Measurements from ENCODE around the gene SIGLEC14.
"Not testable (repeated sequence)": the region's sequence is repeated elsewhere in the genome, so short reads cannot be mapped to it uniquely, and the experiment has no call there.

SIGLEC14 gene

DNA sequence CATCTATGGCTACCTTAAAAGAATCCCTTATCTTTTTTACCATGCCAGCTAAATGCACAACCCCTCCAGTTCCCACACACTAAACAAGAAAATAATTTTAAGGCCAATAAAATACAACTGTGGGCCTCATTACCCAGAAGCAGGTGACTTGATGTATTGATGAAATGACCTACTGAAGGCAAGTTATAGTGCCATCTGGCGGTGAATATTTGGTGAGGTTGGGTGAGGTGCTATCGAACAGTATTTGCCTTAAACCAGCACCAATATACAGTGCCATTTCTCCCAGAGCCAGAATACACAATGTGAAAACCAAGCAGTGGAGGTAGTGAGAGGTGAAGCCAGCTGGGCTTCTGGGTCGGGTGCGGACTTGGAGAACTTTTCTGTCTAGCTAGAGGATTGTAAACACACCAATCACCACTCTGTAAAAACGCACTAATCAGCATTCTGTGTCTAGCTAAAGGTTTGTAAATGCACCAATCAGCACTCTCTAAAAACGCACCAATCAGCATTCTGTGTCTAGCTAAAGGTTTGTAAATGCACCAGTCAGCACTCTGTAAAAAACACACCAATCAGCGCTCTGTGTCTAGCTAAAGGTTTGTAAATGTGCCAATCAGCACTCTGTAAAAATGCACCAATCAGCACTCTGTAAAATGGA is 29.4 kb upstream of the SIGLEC14 start:
- DNase-seq (ENCODE audit: low spot score): peak; percentile 28

DNA sequence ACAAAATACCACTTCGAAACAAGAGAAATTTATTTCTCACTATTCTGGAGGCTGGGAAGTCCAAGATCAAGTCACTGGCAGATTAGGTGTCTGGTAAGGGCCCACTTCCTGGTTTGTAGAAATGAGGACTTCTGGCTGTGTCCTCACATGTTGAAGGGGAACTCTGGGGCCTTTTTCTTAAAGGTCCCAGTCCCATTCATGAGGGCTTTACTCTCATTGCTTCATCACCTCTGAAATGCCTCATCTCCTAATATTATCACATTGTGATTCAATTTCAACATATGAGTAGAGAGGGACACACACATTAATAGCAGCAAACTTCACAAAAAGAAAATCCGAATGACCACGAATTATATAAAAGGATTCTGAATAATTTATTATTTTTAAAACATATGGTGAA is 21.6 kb upstream of the SIGLEC14 start:
- no peak for DNase-seq (ENCODE audit: low spot score)

DNA sequence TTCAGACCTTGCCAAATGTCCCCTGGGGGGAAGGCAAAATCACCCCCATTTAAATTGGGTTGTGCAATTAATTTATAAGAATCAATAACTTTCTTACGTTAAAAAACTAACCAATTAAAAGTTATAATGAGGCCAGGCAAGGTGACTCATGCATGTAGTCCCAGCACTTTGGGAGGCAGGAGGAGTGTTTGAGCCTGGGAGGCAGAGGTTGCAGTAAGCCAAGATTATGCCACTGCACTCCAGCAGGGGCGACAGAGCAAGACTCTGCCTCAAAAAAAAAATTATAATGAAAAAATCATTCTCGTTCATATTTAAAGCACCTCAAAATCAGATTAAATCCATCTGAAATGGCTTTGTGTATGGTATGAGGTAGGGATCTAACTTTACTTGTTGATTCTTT is 18.4 kb upstream of the SIGLEC14 start:
- DNase-seq (ENCODE audit: low spot score): no peak

DNA sequence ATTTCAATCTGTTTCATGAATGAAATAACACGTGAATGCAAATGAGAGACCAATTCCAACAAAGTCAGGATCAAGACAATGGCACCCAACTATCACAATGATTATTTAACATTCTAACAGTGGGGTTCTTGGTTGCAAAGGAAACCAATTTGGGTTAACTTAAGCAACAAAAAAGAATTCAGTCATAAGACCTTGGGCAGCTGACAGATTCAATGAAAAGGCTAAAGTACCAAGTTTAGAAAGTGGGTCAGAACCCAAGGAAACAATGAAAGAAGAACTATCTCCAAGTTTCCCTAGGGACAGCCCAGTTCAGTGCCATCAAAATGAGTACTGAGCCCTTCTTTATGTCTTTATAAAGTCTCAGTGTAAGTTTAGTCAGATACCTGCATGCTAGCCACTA is 17.5 kb upstream of the SIGLEC14 start:
- DNase-seq (ENCODE audit: low spot score): no peak

DNA sequence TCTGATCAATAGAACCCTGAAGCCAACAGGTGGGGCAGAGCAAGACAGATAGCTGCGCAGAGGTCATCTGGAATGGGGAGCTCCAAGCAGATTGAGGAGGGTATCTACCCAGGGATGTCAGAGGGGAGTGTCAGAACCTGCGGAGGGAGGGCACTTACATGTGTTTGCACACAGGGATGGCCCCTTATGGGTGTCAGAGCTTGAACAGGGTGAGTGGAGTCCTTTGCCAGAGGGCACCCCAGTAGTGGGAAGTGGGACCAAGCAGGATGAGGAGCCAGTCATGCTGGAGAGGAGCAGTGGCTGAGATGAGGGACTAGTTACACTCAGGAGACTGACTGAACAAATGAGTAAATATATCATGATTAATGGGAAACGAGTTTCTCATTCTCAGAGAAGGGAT is 17.0 kb upstream of the SIGLEC14 start:
- no peak for DNase-seq (ENCODE audit: low spot score)

DNA sequence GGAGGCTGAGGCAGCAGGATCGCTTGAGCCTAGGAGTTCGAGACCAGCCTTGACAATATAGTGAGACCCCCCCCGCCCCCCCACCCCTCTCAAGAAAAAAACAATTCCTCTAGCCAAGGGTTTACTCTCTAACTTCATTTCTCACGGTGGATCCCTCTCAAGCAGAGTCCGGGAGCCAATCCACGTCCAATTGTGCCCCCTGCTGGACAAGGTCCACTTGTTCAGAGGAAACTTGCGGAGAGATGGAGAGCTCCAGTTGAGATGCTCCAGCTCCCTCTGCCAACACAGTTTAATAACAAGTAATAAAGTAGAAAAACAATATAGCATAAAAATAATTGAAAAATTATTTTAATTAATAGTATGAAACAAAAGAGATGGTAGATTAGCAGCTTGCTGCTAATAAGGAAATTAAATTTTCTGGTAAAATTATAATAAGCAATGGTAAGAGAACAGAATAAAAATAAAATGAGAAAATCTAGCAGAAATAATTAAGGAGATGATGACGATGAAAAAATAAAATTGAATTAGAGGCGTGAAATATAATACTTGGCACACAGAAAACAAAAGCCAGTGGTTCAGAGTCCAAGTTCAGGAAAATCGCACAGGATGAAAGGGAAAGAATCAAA is 14.5 kb upstream of the SIGLEC14 start:
- DNase-seq (ENCODE audit: low spot score): peak; percentile 68

DNA sequence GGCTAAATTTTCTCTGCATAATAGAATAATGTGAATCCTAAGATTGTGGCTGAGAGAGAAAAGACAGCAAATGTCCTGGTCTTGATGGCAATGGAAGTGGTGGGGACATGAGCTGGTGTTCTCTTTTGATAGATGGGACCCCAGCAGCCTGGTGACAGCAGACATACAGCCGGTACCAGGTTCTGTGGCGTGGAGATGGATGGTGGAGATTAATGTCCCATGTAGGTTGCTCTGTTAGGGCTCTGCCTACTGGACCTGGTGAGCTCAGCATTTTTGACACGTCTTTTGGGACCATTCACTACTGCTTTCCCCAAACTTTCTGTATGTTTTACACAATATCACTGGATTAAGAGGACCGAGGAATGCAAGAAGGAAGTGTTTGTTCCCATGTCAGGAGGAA is 8.2 kb upstream of the SIGLEC14 start:
- DNase-seq (ENCODE audit: low spot score): no peak

DNA sequence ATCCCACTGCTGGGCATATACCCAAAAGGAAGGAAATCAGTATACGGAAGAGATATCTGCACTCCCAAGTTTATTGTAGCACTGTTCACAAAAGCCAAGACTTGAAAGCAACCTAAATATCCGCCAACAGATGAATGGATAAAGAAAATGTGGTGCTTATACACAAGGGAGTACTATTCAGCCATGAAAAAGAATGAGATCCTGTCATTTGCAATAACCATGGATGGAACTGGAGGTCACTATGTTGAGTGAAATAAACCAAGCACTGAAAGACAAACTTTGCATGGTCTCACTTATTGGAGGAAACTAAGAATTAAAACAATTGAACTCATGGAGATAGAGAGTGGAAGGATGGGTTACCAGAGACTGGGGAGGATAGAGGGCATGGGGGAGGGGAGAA is 6.5 kb upstream of the SIGLEC14 start:
- no peak for DNase-seq (ENCODE audit: low spot score)

DNA sequence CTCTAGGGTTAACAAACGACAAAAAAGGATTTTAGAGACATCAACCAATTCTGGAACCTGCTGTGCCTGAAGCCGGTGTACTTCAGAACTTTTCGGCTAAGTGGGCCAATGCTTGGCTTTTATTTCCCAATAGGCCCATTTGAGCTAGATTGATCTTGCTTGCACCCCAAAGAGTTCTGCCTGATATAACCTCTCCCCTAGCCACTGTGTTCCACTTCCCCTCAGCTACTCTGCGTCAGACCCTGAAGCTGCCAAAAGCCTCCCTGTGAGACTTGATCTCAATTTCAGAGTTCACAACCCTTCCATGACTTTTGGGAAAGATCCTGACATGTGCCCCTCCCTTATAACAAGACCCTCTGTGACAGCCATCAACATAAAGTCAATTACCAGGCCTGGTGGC is 5.6 kb upstream of the SIGLEC14 start:
- no peak for DNase-seq (ENCODE audit: low spot score)

DNA sequence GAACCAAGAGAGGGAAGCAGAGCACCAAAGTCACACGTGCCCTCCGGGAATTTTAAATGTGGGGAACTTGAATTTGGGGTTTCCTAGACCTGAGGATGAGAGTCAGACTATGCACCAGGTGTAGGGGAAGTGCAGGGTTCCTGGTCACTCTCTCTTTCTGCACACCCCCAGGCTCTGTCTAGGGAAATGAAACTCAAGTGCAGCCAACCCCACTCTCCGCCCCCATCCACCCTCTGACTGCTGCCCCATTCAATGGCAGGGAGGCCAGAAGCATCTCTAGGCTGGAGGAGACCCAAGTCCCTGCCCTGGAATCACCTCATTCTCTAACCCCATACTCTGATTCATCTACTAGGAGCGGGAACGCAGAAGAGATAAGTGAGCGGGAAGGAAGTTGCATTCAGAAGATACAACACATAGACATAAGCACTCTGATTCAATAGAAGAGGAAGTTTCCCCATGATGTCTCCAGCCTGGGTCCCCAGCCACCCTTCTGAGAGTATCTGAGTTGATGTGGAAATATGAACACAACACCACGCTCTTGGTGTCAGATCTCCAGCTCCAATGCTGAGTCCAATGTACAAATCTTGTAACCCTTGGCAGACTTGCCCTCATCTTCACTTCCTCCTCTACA is 4.7 kb upstream of the SIGLEC14 start:
- no peak for DNase-seq (ENCODE audit: low spot score)

DNA sequence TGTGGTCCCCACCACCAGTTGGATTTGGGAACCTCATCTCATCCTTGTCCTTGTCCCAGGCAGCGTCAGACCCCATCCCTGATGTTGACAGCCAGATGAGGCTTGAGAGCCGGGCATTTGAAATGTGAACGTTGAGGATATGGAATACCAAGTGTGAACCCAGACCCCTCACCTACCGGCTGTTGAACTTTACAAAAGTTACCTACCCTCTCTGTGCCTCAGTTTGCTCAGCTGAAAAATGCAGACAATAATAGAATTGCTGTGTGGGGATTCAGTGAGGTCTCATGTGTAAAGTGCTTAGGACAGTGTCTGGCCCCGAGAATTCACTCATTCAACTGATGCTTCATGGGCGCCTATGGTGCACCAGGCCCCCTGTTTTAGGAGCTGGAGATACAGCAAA is 693 bp upstream of the SIGLEC14 start:
- no peak for DNase-seq (ENCODE audit: low spot score)

DNA sequence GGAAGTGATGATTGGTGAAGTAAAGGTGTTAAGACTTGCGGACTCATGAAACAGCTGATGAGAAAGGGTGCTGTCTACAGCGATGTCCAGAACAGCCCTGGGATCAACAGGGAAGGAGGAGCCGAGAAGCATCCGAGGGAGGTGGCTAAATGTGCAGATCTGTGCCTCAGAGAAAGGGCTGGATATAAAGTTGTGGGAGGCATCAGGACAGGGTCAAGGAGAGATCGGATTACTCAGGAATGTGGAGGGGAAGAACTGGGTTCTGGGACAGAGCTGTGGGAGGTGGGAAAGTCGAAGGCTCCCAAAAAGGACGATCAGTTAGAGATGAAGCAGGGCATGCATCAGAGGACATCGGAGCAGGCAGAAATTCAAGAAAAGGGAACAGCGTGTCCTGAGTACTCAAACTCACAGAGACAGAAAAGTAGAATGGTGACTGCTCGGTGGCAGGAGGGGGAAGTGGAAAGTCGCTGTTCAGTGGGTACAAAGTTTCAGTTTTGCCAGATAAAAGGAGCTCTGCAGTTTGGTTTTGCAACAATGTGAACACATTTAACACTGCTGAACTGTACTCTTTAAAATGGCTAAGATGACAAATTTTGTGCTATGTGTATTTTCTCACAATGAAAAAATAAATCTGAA is 1.9 kb downstream of the SIGLEC14 start:
- DNase-seq (ENCODE audit: low spot score): no peak

DNA sequence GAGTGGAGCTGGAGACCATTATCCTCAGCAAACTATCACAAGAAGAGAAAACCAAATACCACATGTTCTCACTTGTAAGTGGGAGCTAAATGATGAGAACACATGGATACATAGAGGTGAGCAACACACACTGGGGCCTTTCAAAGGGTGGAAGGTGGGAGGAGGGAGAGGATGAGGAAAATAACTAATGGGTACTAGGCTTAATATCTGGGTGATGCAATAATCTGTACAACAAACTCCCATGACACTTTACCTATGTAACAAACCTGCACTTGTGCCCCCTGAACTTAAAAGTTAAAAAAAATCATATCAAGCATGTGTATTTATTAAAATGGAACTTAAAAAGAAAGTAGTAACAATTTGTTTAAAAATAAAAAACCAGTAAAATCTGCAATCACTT is 5.0 kb downstream of the SIGLEC14 start:
- DNase-seq (ENCODE audit: low spot score): no peak

DNA sequence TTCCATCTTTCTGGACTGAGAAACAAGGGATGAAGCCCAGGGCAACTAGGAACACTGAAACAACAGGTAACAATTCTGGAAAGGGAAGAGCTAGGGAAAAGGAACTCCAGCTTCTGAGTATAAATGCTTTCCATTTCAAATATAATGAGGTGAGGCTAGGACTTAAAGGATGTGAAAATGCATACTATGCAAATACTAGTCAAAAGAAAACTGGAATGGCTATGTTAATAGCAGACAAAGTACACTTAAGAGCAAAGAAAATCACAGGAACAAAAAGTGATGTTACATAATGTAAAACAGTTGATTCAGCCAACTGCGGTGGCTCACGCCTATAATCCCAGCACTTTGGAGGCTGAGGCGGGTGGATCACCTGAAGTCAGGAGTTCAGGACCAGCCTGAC is 6.2 kb downstream of the SIGLEC14 start:
- no peak for DNase-seq (ENCODE audit: low spot score)

DNA sequence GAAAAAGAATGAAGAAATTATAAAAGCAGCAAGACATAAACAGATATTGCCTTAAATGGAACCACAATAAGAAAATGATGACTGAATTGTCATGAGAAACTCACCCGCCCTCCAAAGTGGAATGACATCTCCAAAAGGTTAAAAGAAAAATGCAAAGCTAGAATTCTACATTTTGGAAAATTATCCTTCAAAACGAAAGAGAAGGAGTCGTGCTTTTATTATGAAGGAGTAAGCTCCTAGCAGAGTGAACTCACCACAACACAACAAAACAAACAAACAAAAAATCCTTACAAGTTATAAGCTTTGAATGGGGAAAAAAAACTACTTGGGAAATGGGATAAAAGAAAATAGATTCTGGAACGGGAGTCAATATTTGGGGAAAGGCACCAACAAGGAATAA is 6.7 kb downstream of the SIGLEC14 start:
- DNase-seq (ENCODE audit: low spot score): no peak

DNA sequence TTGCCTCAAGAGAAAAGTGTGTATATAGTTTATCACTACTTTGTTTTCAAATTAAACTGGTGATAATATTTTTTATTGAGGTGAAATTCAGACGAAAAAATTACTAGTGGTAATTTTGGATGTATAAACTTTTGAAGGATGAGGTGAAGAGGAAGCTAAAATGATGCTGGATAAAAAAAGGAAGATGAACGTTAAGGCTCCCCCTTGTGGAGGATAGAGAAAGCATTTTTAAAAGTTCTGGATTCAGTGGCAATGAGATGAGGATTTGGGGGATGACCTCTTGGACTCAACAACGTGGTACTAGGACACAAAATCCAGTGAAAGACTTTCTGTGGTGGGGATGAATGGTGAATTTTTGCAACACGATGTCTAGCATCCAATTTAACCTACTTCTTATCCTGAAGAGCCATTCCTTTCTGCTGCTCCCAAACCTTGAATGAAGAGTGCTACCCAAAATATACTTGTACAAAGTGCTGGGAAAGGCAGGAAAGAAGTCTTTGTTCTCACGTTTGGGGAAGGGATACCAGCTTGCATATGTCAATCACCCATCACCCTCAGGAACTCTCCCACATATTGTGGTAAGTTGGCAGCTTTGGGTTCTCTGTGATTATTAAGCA is 9.2 kb downstream of the SIGLEC14 start:
- DNase-seq (ENCODE audit: low spot score): peak; percentile 18

DNA sequence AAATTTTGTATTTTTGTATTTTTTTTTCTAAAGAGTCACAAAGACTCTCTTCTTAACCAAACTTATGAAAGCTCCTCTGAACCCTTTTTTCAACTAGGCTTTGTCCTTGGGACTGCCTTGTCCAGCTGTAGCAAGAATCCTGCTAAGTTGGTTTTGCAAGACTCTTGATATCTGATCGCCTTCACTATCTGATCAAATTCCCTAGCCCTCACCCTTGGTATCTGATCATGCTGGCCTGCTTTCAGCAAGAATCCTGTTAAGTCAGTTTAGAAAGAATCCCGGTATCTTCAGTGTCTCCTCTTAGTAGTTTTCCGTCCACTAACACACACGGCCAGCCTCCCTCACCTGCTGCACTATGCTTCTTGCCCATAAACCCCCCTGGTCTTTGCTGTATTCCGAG is 14.5 kb downstream of the SIGLEC14 start:
- DNase-seq (ENCODE audit: low spot score): no peak

DNA sequence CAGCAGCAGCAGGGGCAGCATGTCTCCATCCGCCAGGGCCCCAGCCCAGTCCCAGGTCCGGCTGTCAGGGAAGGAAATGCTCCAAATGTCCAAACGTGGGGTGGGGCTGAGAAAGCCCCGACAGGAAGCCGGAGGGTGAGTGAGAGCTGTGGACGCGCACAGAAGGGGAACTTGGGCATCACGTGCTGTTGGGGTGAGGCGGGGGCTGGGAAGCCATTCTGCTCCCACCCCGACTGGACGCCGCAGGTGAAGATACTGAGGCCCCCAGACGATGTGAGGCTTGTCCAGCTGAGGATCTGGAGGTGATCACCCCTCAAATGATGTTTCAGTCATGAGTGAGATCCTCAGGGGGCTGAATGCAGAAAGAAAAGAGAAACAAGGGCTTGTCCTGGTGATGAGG is 16.3 kb downstream of the SIGLEC14 start, which contains the start of gene SIGLEC5:
Gene SIGLEC5, minus strand, starts transcription at position 87 of the 400 bp plus-strand sequence. Its CDS starts 66 bp downstream, at position 21.
- not testable (repeated sequence) for DNase-seq (ENCODE audit: low spot score)

DNA sequence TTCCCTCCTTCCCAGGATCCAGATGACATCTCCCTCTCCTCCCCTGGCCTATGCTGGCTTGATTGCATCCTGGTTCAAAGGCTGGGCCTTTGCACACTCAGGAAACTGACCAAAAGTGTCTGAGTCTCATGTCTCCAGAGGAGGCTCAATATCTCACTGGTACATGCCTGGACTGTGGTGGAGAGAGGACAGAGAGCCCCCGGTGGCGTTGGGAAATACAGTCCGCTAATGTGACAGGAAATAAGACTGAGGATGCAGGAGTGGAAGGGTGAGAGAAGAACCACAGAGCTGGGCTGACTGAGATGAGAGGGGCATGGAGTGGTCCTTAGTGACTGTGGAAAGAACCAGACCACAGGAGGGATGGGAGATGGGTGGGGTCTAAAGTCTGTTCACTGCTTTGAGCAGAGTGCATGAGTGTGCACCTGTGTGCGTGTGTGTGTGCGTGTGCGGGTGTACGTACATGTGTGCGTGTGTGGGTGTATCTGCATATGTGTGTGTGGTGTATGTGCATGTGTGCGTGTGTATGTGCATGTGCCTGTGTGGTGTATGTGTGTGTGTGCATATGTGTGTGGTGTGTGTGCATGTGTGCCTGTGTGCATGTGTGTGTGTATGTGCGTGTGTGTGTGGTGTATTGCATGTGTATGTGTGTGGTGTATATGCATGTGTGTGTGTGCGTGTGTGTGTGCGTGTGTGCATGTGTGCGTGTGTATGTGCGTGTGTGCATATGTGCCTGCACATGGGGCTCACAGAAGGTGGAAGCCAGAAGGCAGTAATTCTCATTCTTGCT is 18.3 kb downstream of the SIGLEC14 start:
- no peak for DNase-seq (ENCODE audit: low spot score)

DNA sequence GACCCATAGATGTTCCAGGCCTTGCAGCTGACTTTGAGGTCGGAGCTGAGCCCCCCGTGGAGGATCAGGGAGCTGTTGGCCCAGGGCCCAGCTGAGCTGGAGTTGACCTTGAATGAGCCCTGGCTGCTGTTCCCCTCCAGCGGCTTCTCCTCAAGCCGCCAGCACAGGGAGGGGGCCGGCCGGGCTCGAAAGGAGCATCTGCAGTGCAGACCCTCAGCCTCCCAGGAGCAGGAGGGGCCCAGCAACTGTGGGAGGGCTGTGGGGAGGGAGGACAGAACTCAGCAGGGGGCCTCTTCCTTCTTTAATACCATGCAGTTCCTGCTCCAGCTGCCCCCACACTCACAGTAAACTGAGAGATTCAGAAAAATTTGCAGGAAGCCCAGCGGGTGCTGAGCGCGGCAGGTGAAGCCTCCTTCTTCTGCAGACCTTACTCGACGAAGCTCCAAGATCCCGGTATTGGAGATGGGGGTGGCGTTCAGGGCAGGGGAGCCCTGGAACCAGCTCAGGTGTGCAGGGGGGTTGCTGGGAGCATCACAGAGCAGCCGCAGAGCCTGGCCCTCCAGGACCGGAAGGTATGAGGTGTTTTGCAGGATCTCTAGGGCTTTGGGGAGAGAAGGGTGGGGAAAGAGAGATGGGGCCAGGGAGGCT is 19.0 kb downstream of the SIGLEC14 start:
- no peak for DNase-seq (ENCODE audit: low spot score)

DNA sequence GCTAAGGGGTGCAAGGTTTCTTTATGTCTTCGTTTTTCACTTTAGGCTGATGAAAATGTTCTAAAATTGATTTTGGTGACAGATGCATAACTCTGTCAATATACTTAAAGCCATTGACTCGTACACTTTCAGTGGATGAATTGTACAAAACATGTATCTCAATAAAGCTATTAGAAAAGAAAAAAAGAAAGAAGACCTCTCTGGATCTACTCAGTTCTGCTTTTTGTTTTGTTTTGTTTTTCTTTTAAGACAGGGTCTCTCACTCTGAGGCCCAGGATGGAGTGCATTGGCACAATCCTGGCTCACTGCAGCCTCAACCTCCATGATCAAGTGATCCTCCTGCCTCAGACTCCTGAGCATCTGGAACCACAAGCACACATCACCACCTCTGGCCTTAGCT is 19.9 kb downstream of the SIGLEC14 start:
- DNase-seq (ENCODE audit: low spot score): no peak

Data from kidney tubule cell (primary cell).